Cardiac muscle cell (in vitro differentiated cells and primary cell): ENCODE results near the gene PLCL2. TPM values are rescaled to one million over a fixed set of nuclear protein-coding genes. Genes with fewer than 3 reads are reported as not detected.

Experiments used
- DNase-seq, 2 donors: peaks; one replicate each; pipeline versions ENCODE4 v3.0.0 to v3.0.0-alpha.2; 2010 to 2017; ENCODE audit warnings: low read depth in 1 of 2, low spot score in 1 of 2
- H3K27ac ChIP-seq: fragments of 200-600 bp; sonication (generic); 2 replicates; pipeline ENCODE4 v1.5.1; 2016
- H3K27me3 ChIP-seq: fragments of 200-600 bp; sonication (generic); 2 replicates; pipeline ENCODE4 v1.6.0; 2016; ENCODE audit warnings: control low read depth
- H3K36me3 ChIP-seq: fragments of 200-600 bp; sonication (generic); 2 replicates; pipeline ENCODE4 v1.5.1; 2016; ENCODE audit warnings: control low read depth
- H3K4me1 ChIP-seq: fragments of 200-600 bp; sonication (generic); 2 replicates; pipeline ENCODE4 v1.8.1; 2017; ENCODE audit warnings: low read depth, mild to moderate bottlenecking, mixed run types
- H3K4me3 ChIP-seq: fragments of 200-600 bp; sonication (generic); 2 replicates; pipeline ENCODE4 v1.5.1; 2016; ENCODE audit warnings: mild to moderate bottlenecking
- H3K9me3 ChIP-seq: fragments of 200-600 bp; sonication (generic); 2 replicates; pipeline ENCODE4 v1.5.1; 2017; ENCODE audit warnings: low read depth, mild to moderate bottlenecking, control low read depth
- CTCF ChIP-seq: IDR thresholded peaks from 2 replicates; pipeline ENCODE4 v1.5.1; 2012; ENCODE audit warnings: low read depth, mild to moderate bottlenecking, low read length
- polyA plus RNA-seq: library from polyadenylated mRNA; unstranded; fragments of >200 nt; fragmentation: Nextera tagmentation; extraction: Ambion mirVana; gene quantifications from 2 replicates; pipeline ENCODE4 v1.2.1, GENCODE V29; 2016
- total RNA-seq: library from RNA; depleted of rRNA; stranded (reverse); fragments of >200 nt; gene quantifications from 2 replicates; pipeline ENCODE4 v1.2.3, GENCODE V29; 2016

Gene PLCL2
- total and polyA plus RNA-seq, 2 experiments from 2014 or later: 17.3 to 49.1 TPM

- no peaks in the 10 kb centered on the region for H3K9me3 ChIP-seq
- no peak overlapping the region for H3K4me3 ChIP-seq
- peak overlapping the region; percentile 59 for H3K27ac ChIP-seq
- DNase-seq: no peak
- H3K36me3 ChIP-seq: no peaks in the 10 kb centered on the region
- no peaks in the 10 kb centered on the region for H3K27me3 ChIP-seq
- H3K4me1 ChIP-seq: peaks cover 18% of the 10 kb centered on the region
- TF ChIP-seq CTCF: no peak
Measured at GRCh38 chr3:17030956-17031652, 146.3 kb downstream of the PLCL2 start.

- peak; percentile 30 to 60 for DNase-seq
- peak; percentile 81 for TF ChIP-seq CTCF
Measured at GRCh38 chr3:17032407-17033034, 147.8 kb downstream of the PLCL2 start.

GRCh38 chr3:17033516-17034168 lies 148.9 kb downstream of the PLCL2 start:
- DNase-seq: peak; percentile 25 to 26
- H3K4me1 ChIP-seq: peaks cover 18% of the 10 kb centered on the region
- H3K4me3 ChIP-seq: no peak overlapping the region
- no peaks in the 10 kb centered on the region for H3K27me3 ChIP-seq
- no peaks in the 10 kb centered on the region for H3K36me3 ChIP-seq
- no peak overlapping the region for H3K27ac ChIP-seq
- H3K9me3 ChIP-seq: no peaks in the 10 kb centered on the region
- TF ChIP-seq CTCF: no peak

More at GRCh38 chr3:17032407-17033034, 147.8 kb downstream of the PLCL2 start:
- no peaks in the 10 kb centered on the region for H3K27me3 ChIP-seq
- no peak overlapping the region for H3K27ac ChIP-seq
- no peak overlapping the region for H3K4me3 ChIP-seq
- H3K36me3 ChIP-seq: no peaks in the 10 kb centered on the region
- peaks cover 18% of the 10 kb centered on the region for H3K4me1 ChIP-seq
- no peaks in the 10 kb centered on the region for H3K9me3 ChIP-seq

- no peaks in the 10 kb centered on the region for H3K9me3 ChIP-seq
- H3K4me1 ChIP-seq: peaks cover 25% of the 10 kb centered on the region
- no peak overlapping the region for H3K27ac ChIP-seq
- DNase-seq: no peak
- no peaks in the 10 kb centered on the region for H3K27me3 ChIP-seq
- no peak overlapping the region for H3K4me3 ChIP-seq
- H3K36me3 ChIP-seq: no peaks in the 10 kb centered on the region
- no peak for TF ChIP-seq CTCF
Measured at GRCh38 chr3:17035033-17035432, 150.3 kb downstream of the PLCL2 start.

- no peak for TF ChIP-seq CTCF
- Histone ChIP-seq H3K4me1 (peaks cover 29% of the 10 kb centered on the region), H3K27ac (no peak overlapping the region), H3K4me3 (no peak overlapping the region), H3K36me3 (no peaks in the 10 kb centered on the region), H3K9me3 (no peaks in the 10 kb centered on the region), H3K27me3 (no peaks in the 10 kb centered on the region)
- DNase-seq: no peak
Measured at GRCh38 chr3:17035966-17036365, 151.2 kb downstream of the PLCL2 start.
